ENCODE results near the gene MUC2.

MUC2 gene

DNA sequence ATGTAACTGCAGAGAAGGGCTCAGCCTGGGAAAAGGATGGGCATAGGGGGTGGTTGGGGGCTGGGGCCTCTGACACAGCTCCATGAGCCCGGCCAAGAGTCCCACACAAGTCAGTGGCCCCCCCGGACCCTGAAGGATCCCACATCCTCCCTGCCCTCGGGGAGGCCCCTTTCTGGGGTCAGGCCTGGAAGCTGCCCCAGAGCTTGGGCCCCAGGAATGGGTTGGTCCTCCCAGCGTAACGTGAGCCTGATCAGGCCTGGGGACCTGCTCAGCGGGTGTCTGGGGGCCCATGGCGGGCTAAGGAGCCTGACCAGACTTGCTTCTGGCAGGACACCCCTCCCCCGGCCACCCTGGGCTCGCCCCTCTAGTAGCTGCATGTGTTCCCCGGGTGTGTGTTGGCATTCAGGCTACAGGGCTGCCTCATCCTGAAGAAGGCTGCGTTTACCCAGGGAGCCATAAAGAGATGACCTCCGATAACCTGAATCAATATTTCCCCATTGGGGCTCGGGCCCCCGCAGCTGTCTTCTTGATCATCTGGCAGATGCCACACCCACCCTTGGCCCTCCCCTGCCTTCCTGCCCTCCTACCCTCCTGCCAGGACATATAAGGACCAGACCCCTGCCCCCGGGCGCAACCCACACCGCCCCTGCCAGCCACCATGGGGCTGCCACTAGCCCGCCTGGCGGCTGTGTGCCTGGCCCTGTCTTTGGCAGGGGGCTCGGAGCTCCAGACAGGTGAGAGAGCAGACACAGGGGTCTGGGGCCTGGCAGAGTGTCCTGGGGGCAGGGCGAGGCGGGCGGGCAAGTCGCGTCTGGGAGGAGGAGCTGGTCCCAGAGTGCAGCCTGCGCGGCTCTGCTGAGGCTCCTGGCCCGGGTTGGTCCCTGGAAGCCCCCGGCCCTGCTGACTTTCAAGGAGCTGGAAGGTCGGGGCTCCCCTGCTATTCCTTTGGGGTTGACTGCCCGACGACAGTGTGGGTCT lies at the start of gene MUC2:
Gene MUC2, plus strand, starts transcription at position 631 of the 978 bp plus-strand sequence.
- in situ Hi-C loops (cut with MboI; ENCODE audit: low sequenced_read_pairs), result loop anchor here (25.0 kb wide), 1 partner anchor 212 kb away; no protein-coding TSS in a partner anchor

DNA sequence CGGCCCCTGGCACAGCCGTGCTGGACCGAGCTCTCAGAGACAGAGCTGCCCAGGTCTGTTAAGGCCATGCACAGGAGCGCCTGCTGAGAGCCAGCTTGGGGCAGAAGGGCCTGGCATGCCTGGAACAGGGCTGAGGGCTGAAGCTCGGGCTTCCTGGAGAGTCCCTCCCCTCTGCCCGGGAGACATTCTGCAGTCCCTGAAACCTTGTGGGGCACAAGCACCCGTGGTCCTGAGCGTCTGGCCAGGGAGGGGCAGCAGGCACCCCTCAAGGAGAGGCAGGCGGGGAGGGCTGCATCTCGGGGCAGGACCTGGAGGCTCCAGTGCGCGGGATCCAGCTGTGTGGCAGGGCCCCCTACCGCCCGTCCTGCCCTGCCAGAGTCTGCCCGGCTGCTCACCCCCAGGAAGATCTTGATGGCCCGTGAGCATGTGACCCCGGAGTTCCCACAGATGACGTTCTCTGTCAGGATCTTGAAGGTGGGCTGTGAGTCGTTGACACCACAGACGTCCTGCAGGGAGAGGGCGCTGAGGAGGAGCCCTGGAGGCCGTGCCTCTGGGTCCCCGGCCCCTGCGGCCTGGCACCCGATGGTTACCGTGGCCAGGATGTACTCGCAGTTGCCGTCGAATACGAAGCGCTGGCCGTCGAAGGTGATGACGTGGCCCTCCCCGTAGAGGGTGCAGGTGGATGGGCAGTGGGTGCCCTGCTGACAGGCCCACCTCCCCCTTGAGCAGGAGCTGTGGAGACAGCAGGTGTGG lies 49.1 kb upstream of the MUC2 start:
- in situ Hi-C loops (cut with MboI; ENCODE audit: low sequenced_read_pairs), result no loop called here

GRCh38 chr11:1026163-1026450 lies 48.6 kb upstream of the MUC2 start:
- in situ Hi-C loops (cut with MboI; ENCODE audit: low sequenced_read_pairs), result no loop called here

- in situ Hi-C loops (cut with MboI; ENCODE audit: low sequenced_read_pairs), result no loop called here
These were observed 47.8 kb upstream of the MUC2 start for GRCh38 chr11:1026641-1027482.

DNA sequence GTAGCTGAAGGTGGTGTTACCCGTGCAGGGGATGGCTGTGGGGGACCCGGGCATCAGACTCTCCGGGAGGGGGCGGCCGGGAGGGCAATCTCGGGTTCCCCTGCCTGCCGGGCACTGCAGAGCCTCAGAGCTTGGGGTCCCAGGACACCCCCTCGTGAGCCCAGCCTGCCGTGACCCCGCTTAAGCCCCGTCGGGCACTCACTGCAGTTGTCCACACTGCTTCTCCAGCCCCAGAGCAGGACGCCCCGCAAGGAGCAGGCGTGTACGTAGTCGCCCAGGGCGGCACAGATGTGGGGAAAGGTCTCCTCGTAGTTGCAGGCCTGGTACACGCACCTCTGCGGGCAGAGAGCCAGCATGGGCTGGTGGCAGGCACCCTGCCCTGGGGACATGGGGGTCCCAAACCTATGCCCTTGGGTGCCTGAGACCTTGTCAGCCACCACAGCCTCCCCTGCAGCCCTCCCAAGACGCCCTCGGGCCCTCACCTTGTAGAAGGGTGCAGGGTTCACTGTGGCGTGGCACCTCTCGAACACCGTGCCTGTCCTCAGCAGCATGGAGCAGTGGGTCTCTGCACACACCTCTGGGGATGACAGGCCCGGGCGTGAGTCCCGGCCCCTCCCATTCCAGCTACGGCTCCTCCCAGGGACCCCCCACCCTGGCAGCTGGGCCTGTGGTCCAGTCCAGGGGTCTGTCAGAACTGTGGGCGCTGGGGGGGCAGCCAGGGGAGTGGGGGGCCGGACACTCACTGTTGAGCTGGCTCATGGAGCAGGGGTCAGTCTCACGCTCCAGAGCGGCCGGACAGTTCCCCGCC lies 47.0 kb upstream of the MUC2 start:
- in situ Hi-C loops (cut with MboI; ENCODE audit: low sequenced_read_pairs), result no loop called here

GRCh38 chr11:1028291-1028540 lies 46.5 kb upstream of the MUC2 start:
- in situ Hi-C loops (cut with MboI; ENCODE audit: low sequenced_read_pairs), result no loop called here

- in situ Hi-C loops (cut with MboI; ENCODE audit: low sequenced_read_pairs), result no loop called here
These were observed 46.1 kb upstream of the MUC2 start for GRCh38 chr11:1028616-1029015.

- in situ Hi-C loops (cut with MboI; ENCODE audit: low sequenced_read_pairs), result no loop called here
These were observed 45.6 kb upstream of the MUC2 start for GRCh38 chr11:1029051-1029450.

- in situ Hi-C loops (cut with MboI; ENCODE audit: low sequenced_read_pairs), result no loop called here
These were observed 45.0 kb upstream of the MUC2 start for GRCh38 chr11:1029654-1030053.

DNA sequence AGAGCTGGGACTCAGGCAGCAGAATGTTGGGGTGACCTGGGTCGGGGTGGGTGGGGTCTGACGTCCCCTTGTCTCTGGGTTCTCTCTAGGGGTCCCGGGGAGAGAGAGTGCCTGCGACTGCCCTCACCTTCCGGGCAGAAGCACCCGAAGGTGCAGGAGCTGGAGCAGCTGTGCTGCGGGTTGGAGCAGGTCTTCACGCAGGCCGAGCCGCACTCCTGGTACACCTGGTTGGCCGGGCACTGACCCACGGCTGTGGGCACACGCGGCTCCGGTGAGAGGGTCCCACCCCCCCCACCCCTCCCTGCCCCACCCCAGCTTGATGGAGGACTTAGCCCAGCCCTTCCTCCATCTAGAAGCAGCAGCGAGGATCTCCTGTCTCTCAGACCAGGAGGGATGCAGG lies 44.6 kb upstream of the MUC2 start:
- in situ Hi-C loops (cut with MboI; ENCODE audit: low sequenced_read_pairs), result no loop called here

GRCh38 chr11:1030556-1030955 lies 44.1 kb upstream of the MUC2 start:
- in situ Hi-C loops (cut with MboI; ENCODE audit: low sequenced_read_pairs), result no loop called here

DNA sequence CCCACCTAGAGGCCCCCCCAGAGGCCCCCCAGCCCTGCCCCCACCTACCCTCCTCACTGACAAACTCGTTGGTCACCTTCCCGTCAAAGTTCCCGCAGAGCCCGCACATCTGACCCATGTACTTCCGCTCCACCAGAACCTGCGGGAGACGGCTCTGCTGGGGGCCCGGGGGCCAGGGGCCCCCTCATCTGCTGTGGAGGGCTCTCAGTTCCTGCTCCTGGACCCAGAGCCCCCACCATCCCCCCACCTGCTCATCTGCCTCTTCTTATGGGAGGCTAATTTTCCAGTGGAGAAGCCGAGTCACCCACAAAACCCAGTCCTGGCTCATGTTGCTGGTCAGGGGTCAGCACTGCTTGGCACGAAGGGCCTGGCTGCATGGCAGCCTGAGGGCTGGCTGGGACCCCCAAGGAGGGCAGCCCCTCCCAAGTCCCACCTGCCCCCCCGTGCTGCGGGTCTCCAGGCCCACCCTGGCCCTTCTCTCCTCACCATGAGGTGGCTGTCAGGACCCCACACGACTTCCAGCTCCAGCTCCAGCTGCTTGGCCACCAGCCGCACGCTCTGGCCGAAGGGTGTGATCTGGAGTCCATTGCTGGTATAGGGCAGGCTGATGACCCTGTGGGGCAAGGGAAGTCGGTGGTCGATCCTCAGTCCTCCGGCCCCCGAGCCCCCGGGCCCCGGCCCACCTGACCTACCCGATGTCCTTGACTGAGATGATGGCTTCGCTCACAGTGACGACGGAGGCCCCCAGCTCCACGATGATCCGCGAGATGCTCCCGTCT lies 43.4 kb upstream of the MUC2 start:
- in situ Hi-C loops (cut with MboI; ENCODE audit: low sequenced_read_pairs), result no loop called here

DNA sequence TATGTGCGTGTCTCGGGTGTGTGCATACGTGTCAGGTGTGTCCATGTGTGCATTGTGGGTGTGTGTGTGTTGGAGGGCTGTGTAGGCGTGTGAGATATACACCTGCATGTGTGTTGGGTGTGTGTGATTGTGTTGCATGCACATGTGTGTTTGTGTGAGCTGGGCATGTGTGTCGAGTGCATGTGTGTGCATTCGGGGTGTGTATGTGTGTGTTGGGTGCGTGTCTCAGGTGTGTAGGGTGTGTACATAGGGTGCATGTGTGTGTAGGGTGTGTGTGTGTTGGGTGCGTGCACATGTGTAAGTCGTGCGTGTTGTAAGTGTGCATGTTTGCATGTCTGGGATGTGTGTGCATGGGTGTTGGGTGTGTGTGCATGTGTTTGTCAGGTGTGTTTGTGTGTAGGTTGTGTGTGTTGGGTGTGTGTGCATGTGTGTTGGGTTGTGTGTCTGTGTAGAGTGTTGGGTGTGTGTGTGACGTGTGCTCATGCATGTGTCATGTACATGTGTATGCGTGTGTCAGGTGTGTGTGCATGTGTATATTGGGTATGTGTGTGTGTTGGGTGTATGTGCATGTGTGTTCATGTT lies 42.3 kb upstream of the MUC2 start:
- in situ Hi-C loops (cut with MboI; ENCODE audit: low sequenced_read_pairs), result no loop called here

GRCh38 chr11:1033016-1033798 lies 41.5 kb upstream of the MUC2 start:
- in situ Hi-C loops (cut with MboI; ENCODE audit: low sequenced_read_pairs), result no loop called here

DNA sequence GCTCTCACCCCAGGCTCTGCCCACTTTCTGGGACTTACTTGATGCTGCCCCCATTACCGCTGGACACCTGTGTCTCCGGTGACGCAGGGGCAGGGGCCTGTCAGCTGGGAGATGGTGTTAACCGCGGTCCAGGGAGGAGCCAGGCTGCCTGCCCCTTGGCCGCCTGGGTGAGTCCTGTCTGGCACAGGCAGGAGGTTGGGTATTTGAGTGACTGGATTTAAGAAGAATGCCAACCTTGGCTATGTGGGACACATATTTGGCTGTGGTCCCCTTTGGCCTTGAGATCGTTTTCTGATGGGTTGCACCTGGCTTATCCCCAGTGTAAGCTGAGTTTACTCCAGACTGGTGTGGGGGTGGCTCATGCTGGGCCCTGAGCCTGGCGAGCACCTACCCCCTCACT lies 40.7 kb upstream of the MUC2 start:
- in situ Hi-C loops (cut with MboI; ENCODE audit: low sequenced_read_pairs), result no loop called here

GRCh38 chr11:1034456-1035295 lies 40.0 kb upstream of the MUC2 start:
- in situ Hi-C loops (cut with MboI; ENCODE audit: low sequenced_read_pairs), result no loop called here

DNA sequence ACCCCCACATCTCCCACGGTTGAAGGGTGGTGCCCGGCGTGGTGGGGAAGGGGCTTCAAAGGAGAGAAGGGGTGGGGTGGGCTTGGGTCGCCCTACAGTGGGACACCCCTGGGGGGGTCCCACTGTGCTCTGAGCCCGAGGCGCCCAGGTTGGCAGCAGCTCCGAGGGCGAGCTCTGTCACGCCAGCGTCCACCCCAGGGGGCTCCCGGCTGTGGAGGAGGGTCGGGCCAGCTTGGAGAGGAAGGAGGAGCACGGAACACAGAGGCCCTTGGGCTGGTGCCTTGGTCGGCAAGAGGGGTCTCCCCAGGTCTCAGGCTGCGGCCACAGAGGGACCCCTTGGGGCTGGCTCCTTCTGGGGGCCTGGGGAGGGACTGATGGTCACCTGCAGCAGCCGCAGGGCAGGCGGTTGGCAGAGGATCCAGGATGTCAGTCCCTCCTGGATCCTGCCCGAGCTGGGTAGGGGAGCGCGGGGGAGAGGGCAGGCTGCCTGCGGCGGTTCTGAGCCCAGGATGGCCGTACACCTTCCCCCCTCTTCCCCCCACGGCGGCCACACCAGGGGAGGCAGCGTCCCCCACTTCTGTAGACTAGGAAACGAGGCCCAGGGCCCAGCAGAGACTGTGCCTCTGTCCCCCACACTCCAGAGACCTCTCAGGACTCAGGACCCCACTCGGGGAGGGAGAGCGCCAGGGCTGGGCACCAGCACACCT lies 38.9 kb upstream of the MUC2 start:
- in situ Hi-C loops (cut with MboI; ENCODE audit: low sequenced_read_pairs), result no loop called here
